Esophagus muscularis mucosa (tissue), 4 donors: Measurements from ENCODE around the gene TUBA4B. TPM values are rescaled to one million over a fixed set of nuclear protein-coding genes. Genes with fewer than 3 reads are reported as not detected.

Experiments used
- DNase-seq: peaks from one replicate; pipeline ENCODE4 v3.0.0-alpha.2; 2017; ENCODE audit errors: extremely low spot score
- H3K27ac ChIP-seq, 4 donors: fragments of 200-600 bp; sonication (generic); replicated peaks in 1 of 4; 1 replicate in 3 of 4; 2 replicates in 1 of 4; pipeline ENCODE4 v1.5.1; 2016 to 2019; ENCODE audit warnings: mild to moderate bottlenecking in 1 of 4
- H3K27me3 ChIP-seq, 4 donors: fragments of 200-600 bp; sonication (generic); one replicate each; pipeline versions ENCODE4 v1.5.1 to v1.6.0; 2016 to 2019
- H3K36me3 ChIP-seq, 4 donors: fragments of 200-600 bp; sonication (generic); one replicate each; pipeline ENCODE4 v1.5.1; 2016 to 2019
- H3K4me1 ChIP-seq, 4 donors: fragments of 200-600 bp; sonication (generic); one replicate each; pipeline ENCODE4 v1.5.1; 2016 to 2019
- H3K4me3 ChIP-seq, 4 donors: fragments of 200-600 bp; sonication (generic); 1 replicate in 2 of 4; 2 replicates in 2 of 4; pipeline ENCODE4 v1.5.1; 2016 to 2019; ENCODE audit warnings: mild to moderate bottlenecking in 4 of 4, moderate library complexity in 1 of 4
- H3K9me3 ChIP-seq, 4 donors: fragments of 200-600 bp; sonication (generic); 1 replicate in 3 of 4; 2 replicates in 1 of 4; pipeline ENCODE4 v1.5.1; 2016 to 2019
- EP300 ChIP-seq: sonication (generic); formaldehyde crosslinking; IDR thresholded peaks from one replicate; pipeline ENCODE4 v1.6.1; 2017; ENCODE audit warnings: antibody characterized with exemption
- POLR2A ChIP-seq: fragments of 450-650 bp; IDR thresholded peaks from one replicate; pipeline ENCODE4 v1.6.1; 2017; ENCODE audit warnings: antibody characterized with exemption, moderate library complexity, mild to moderate bottlenecking, low read depth
- POLR2AphosphoS5 ChIP-seq, 2 donors: sonication (generic); formaldehyde crosslinking; IDR thresholded peaks; one replicate each; pipeline ENCODE4 v1.6.1; 2017; ENCODE audit warnings: antibody characterized with exemption in 2 of 2
- WGBS: methylation state at CpG from one replicate; pipeline ENCODE4 v1.1.5; 2018; 5-methylcytosine and 5-hydroxymethylcytosine counted together
- intact Hi-C: fragments of 100-400 bp; cut with DNase I; formaldehyde crosslinking; loops from one replicate; pipeline ENCODE4 v1.15.1; 2023
- total RNA-seq, 4 donors: library from RNA; depleted of rRNA; stranded (reverse); fragments of >200 nt; gene quantifications; one replicate each; pipeline versions ENCODE4 v1.1.0 to v1.2.1, GENCODE V29; 2016
- TF ChIP-seq, protein P1 (sequence below), 3 experiments: fragments of 200-600 bp in 2 of 3; fragments of 450-650 bp in 1 of 3; sonication (generic) in 2 of 3; IDR thresholded peaks; one replicate each; pipeline ENCODE4 v1.5.1; 2017 to 2019; ENCODE audit warnings: antibody characterized with exemption in 3 of 3, mild to moderate bottlenecking in 2 of 3, moderate library complexity in 1 of 3

TUBA4B gene
- total RNA-seq: not detected

DNA sequence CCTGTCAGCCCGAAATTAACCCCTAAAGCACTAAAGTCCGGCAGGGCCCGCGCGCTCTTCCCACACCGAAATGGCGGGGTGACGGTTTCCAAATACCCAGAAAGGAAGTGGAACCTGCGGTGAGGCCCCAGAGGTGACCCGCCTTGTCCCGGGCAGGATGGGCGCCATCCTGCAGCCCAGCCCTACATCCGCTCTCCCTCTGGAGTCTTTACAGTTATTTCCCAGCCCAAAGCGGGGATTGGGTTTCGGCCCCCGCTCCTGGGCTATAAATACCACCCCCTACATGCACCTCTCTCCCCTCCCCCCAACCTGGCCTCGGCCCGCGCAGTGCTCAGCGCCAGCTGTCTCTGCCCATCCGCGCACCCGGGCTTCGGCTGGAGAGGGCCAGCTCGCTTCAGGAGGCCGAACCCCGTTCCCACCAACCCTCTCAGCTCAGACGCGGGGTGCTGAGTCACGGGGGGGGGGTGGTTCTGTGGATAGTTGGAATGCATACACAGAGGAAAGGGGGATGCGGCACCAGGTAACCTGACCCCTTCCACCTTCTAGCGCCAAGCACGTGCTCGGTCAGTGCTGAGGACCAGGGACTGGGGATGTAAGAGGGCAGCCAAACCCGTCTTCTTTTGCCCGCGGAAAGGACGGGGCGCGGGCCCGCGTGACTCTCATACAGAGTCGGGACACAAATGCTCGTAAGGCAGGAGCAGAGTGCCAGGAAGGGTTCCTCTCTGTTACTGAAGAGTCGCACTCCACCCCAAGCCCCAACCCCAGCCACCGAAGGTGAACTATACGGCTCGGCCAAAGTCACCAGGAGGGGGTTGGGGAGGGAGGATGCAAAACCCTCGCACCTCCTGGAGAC lies at the start of gene TUBA4B:
Gene TUBA4B, plus strand, starts transcription at position 344 of the 853 bp plus-strand sequence. Its CDS starts 165 bp downstream, at position 509.
- no peak for TF ChIP-seq POLR2AphosphoS5 (IDR thresholded peaks at IDR 0.05)
- peak; percentile 21 for TF ChIP-seq POLR2A
- TF ChIP-seq EP300: no peak
- TF ChIP-seq, protein P1, sequence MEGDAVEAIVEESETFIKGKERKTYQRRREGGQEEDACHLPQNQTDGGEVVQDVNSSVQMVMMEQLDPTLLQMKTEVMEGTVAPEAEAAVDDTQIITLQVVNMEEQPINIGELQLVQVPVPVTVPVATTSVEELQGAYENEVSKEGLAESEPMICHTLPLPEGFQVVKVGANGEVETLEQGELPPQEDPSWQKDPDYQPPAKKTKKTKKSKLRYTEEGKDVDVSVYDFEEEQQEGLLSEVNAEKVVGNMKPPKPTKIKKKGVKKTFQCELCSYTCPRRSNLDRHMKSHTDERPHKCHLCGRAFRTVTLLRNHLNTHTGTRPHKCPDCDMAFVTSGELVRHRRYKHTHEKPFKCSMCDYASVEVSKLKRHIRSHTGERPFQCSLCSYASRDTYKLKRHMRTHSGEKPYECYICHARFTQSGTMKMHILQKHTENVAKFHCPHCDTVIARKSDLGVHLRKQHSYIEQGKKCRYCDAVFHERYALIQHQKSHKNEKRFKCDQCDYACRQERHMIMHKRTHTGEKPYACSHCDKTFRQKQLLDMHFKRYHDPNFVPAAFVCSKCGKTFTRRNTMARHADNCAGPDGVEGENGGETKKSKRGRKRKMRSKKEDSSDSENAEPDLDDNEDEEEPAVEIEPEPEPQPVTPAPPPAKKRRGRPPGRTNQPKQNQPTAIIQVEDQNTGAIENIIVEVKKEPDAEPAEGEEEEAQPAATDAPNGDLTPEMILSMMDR (IDR thresholded peaks at IDR 0.05): no peak
- no peaks in the 10 kb centered on the region for H3K9me3 ChIP-seq
- peaks cover 44 to 71% (median 64%) of the 10 kb centered on the region in 4 donors for H3K4me1 ChIP-seq
- H3K27me3 ChIP-seq: peaks cover 0 to 5% (median 0%) of the 10 kb centered on the region in 4 donors
- peaks cover 7 to 29% (median 24%) of the 10 kb centered on the region in 4 donors for H3K36me3 ChIP-seq
- intact Hi-C loops: no loop called here
- peak within 1 kb of the TSS; percentile 83 to 89 (median 85) for H3K27ac ChIP-seq
- 4% methylated on average over 39 of the region's 49 CpGs for WGBS
- peak within 1 kb of the TSS; percentile 65 to 81 (median 76) for H3K4me3 ChIP-seq
- no peak for DNase-seq

DNA sequence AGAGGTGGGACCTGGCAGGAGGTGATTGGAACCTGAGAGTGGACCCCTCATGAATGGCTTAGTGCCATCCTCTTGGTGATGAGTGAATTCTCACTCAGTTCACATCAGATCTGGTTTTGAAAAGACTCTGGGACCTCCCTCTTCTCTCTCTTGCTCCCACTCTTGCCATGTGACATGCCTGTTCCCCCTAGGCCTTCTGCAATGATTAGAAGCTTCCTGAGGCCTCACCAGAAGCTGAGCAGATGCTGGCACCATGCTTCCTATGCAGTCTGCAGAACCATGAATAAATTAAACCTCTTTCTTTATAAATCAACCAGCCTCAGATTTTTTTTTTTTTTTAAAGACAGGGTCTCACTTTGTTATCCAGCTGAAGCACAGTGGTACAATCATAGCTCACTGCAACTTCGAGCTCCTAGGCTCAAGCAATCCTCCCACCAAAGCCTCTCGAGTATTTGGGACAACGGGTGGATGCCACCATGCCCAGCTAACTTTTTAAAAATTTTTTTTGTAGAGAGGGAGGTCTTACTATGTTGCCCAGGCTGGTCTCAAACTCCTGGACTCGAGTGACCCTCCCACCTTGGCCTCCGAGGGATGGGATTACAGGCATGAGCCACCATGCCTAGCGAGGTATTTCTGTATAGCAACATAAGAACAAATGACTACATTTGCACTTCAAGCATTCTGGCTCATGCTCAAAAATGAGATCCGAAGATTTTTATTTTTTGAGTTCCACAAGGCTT lies 48.4 kb upstream of the TUBA4B start:
- no peak for DNase-seq
- Histone ChIP-seq H3K4me3 (no peak overlapping the region), H3K9me3 (no peaks in the 10 kb centered on the region), H3K27me3 (peaks cover 0 to 10% (median 1%) of the 10 kb centered on the region in 4 donors), H3K27ac (no peak overlapping the region), H3K36me3 (peaks cover 0 to 16% (median 16%) of the 10 kb centered on the region in 4 donors), H3K4me1 (peaks cover 17 to 24% (median 23%) of the 10 kb centered on the region in 4 donors)
- TF ChIP-seq, protein P1 (IDR thresholded peaks at IDR 0.05): no peak
- intact Hi-C loops: loop anchor here (5.0 kb wide), 1 partner anchor 42 kb away; the partner anchor contains the start of gene NHEJ1
- WGBS: 94% methylated on average over 7 of the region's 7 CpGs

DNA sequence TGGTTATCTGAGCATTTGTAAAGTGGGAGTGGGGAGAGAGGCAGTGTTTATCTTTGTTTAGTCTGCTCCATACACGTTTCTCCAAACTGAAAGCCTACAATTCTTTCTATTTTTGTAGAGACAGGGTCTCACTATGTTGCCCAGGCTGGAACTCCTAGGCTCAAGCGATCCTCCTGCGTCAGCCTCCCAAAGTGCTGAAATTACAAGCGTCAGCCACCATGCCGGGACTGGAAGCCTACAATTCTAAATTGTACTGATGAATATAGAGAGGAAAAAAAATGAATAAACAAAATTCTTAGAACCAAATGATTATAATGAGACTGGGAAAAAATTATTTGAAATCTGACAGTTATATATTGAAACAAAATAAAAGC lies 47.9 kb upstream of the TUBA4B start:
- peaks cover 0 to 22% (median 21%) of the 10 kb centered on the region in 4 donors for H3K36me3 ChIP-seq
- WGBS: 83% methylated on average over 5 of the region's 5 CpGs

DNA sequence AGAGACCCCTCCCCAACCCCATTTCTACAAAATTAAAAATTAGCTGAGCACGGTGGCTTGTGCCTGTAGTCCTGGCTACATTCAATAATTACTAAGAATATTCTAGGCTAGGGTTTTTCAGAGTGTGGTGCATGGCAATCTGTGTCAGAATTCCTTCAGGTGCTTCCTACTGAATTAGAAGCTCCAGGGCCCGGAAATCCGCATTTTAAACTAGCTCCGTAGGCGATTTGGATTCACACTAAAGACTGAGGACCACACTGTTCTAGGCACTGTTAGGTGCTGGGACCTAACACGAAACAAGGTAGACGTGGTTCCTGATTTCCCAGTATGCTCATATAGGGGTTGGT lies 47.1 kb upstream of the TUBA4B start:
- intact Hi-C loops: loop anchor here (2.0 to 5.0 kb wide), 2 partner anchors 27 to 44 kb away; partner anchors contain the start of genes NHEJ1 and RETREG2
- Histone ChIP-seq H3K9me3 (no peaks in the 10 kb centered on the region), H3K27me3 (peaks cover 0 to 2% (median 0%) of the 10 kb centered on the region in 4 donors), H3K4me1 (peaks cover 17 to 24% (median 23%) of the 10 kb centered on the region in 4 donors), H3K27ac (peak overlapping the region; percentile 90 to 99 (median 96)), H3K4me3 (peak overlapping the region; percentile 71 to 97 (median 78)), H3K36me3 (peaks cover 0 to 30% (median 29%) of the 10 kb centered on the region in 4 donors)
- TF ChIP-seq POLR2A: no peak
- TF ChIP-seq EP300: no peak
- TF ChIP-seq POLR2AphosphoS5 (IDR thresholded peaks at IDR 0.05): no peak
- TF ChIP-seq, protein P1 (IDR thresholded peaks at IDR 0.05): no peak
- no peak for DNase-seq
- WGBS: 17% methylated on average over 7 of the region's 7 CpGs

More for the DNA sequence above, 47.9 kb upstream of the TUBA4B start:
- no peak overlapping the region for H3K27ac ChIP-seq
- no peak overlapping the region for H3K4me3 ChIP-seq
- peaks cover 17 to 24% (median 23%) of the 10 kb centered on the region in 4 donors for H3K4me1 ChIP-seq
- peaks cover 0 to 5% (median 1%) of the 10 kb centered on the region in 4 donors for H3K27me3 ChIP-seq
- no peaks in the 10 kb centered on the region for H3K9me3 ChIP-seq
- TF ChIP-seq, protein P1 (IDR thresholded peaks at IDR 0.05): no peak
- TF ChIP-seq EP300: no peak
- no peak for TF ChIP-seq POLR2A
- no peak for TF ChIP-seq POLR2AphosphoS5 (IDR thresholded peaks at IDR 0.05)
- intact Hi-C loops: loop anchor here (5.0 kb wide), 1 partner anchor 43 kb away; the partner anchor contains the start of gene NHEJ1
- no peak for DNase-seq
